HG03196 (cell line): ENCODE measurements around the gene SBF2.

Source experiments
- ATAC-seq: cut with Tn5 transposase; IDR thresholded peaks from one replicate; pipeline ENCODE4 v1.9.1; 2021; ENCODE audit not compliant: unreplicated experiment

The SBF2 gene

DNA sequence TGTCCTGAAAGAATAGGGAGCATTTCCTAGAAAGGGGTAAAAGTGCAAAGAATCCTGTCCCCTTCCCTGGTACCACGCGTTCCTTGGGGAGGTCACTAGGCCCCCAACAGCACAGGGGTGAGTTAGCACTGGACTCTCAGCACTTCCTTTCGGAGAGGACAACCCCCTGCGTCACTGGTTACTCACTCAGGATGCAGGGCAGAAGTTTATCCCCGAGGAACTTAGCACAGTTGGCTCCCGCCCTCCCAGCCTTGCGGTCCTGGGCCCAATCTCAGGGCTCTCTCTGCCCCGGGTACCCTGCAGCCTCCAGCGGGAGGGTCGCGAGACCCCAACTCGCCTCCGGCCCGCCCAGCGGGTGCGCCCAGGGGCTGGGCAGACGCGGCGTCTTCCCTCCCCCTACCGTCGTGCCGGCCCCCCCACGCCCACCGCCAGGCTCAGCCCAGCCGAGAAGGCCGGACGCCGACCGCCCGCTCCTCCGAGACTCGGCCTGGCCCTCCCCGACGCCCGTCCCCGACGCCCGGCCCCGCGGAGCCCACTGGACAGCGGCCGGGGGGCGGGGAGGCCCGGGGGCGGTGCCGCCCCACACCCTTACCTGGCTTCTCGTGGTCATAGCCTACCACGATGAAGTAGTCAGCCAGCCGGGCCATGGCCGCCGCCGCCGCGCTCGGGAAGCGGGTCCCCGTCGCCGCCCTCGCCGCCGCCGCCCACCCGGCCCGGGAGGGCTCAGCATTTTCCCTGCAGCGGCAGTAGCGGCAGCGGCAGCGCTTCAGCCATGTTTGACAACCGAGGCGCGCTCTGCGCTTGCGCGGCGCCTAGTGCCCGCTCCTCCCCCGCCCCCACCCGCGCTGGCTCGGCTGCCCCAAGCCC is at the start of gene SBF2:
SBF2 (minus strand) TSS at position 797 of the 867 bp plus-strand sequence; CDS start at position 647, 150 bp downstream.
- peak; percentile 40 for ATAC-seq

DNA sequence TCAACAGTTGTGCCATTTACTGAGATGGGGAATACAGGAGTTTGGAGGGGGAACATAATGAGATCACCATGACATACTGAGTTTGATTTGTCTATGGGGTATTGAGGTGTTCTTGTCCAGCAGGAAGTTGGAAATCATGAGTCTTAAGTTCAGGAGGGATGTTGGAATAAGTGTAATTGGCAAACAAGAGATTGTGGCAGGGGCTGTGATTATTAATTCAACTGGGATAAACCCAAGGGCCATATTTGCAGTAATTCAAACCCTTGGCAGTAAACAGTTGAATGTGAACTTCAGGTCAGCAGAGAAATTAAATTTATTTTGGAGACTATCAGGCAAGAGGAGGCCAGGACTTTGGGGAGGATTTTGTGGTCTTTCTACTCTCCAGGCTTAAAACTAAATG is 44.3 kb upstream of the SBF2 start:
- no peak for ATAC-seq

DNA sequence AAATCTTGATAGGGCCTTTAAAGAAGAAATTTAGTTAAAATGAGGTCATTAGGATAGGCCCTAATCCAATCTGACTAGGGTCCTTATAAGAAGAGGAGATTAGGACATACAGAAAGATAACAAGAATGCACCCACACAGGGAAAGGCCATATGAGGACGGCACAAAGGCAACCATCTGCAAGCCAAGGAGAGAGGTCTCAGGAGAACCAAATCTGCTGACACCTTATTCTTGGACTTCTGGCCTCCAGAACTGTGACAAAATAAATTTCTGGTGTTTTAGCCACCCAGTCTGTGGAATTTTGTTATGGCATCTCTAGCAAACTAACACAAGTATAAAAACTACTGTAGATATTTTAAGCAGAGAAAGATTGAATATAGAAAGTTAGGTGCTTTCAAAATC is 39.5 kb upstream of the SBF2 start:
- ATAC-seq, result no peak

DNA sequence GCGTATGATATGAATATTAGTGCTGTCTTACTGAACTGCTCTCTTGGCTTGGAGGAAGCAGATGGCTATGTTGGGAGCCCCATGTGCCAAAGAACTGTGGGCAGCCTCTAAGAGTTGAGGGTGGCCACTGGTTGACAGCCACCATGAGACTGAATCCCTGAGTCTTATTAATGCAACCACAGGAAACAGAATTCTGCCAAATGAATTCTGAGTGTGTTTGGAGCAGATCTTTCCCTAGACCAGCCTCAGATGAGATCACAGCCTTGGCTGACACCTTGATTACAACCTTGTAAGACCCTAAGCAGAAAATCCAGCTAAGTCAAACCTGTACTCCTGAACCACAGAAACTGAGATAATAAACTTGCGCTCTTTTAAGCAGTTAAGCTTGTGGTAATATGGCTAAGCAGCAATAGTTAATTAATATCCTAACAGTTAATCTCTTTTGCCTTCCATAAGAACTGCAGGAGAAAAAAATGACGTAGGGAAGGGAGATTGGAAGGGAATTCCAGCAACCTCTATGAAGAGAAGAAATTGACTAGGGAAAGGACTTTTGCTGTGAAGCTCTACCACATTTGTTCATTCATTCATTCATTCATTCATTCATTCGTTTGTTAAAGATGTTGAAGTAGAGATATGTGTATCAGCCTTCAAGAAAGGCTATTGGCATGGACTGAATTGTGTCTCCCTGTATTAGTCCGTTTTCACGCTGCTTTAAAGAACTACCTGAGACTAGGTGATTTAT is 37.7 kb upstream of the SBF2 start:
- no peak for ATAC-seq

DNA sequence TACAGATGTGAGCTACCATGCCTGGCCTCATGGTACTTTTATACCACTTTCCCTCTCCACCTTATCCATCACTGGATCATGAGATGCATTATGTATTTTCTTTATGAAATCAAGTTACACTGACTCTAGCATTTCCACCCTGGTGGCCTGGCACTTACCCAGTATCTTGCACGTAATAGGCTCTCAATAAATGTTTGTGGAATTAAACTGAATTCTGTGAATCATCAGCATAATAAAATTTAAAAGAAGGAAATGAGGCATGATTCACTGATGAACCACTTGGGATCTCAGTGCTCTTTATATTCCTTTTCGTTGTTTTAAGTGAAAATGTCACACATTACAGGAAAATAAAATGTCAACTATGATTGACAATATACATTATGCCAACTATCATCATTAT is 35.9 kb upstream of the SBF2 start:
- no peak for ATAC-seq

DNA sequence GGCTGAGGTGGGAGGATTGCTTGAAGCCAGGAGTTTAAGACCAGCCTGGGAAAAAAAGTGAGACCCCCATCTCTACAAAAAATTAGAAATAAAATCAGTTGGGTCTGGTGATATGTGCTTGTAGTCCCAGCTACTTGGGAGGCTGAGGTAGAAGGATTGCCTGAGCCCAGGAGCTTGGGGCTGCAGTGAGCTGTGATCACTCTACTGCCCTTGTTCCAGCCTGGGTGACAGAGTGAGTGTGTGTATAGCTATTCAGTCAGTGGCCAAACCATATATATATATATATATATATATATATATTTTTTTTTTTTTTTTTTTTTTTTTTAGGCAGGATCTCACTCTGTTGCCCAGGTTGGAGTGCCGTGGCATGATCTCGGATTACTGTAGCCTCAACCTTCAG is 35.3 kb upstream of the SBF2 start:
- ATAC-seq, result no peak

DNA sequence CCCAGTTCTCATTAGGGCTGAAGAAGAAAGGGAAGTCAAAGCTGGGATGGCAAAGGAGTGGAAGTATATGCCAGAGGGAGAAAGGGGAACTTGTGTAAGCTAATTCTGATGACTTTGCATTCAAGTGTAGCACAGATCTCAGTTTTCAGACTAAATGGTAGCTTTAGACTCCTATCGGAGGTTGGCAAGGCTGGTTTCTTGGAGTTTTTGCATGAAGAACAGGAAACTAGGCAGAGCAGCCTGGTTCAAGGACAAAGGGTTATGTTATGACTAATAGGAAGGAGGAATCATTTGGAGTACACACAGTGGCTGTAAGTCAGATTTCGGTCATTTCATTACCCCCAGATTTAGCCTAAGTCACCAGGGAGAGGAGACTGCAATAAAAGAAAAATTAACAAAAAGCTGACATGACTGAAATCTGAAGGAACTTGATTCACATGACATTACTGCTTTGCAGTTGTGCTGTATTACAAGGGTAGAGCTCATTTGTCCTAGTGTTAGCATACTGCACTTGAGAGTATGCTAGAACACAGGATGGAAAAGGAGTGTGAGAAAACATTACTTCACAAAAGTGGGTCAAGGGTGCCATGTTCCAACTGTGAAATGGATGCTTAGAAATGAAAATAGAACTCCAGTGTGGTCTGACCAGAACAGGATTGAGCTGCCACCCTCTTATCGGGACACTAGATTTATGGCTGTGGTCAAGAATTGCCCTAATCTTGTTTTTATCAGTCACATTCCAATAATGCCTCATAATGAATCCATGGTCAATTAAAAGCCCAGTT is 34.5 kb upstream of the SBF2 start:
- no peak for ATAC-seq

DNA sequence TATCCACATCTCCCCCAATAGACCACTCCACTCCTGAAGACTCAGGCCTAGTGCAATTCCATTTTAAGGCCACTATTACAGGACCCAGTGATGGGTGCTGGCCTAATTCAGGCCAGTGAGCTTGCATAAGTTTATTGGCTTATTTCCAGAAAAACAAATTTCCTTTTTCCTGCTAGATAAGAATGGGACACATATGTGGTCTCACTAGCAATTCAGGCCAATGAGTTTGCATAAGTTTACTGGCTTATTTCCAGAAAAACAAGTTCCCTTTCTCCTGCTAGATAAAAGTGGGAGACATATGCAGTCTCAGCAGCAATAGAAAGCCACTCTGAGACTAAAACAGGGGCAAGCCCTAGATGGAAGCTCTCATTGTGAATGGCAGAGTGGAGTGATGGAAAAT is 33.2 kb upstream of the SBF2 start:
- no peak for ATAC-seq

DNA sequence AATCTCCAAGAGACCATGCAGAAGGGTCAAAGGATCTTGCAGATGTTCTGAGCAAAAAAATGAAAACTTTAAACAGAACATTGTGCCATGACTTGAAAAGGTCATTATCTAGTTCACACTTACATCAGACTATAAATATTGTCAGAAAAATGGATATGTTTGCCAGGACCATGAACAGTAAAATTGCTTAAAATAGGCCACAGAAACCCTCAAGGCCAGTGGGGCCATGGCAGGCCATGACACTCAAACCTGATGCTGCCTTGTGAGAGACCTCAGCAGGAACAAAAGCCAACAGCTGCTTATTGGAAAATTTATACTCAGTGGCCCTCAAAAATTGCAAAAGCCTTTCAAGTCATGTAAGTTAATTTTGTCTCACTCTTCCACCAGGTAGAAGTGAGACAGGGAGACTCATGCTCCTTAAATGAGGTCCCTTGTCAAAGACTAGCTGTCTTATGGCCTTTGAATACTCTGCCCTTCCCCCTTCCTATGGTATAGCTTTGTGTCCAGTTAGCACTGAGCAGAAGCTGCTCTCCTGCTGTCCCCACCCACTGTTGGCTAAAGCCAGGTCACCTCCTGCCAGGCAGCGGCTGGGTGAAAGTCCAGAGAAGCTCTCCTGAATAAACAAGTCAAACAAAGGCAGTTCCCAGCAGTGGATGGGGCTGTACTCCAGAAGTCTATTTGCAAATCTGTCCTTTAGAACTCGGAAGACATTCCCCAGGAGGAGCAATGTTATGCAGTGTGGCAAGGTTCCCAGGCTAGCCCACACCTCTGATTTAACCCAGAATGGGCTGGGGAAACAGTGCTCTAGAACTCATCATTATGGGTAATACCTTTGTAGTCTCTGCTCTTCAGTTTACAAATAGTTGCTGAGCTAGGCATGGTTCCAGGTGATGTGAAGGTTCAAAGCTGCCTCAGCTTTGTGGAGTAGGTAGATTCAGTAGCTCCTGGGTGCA is 32.3 kb upstream of the SBF2 start:
- no peak for ATAC-seq

DNA sequence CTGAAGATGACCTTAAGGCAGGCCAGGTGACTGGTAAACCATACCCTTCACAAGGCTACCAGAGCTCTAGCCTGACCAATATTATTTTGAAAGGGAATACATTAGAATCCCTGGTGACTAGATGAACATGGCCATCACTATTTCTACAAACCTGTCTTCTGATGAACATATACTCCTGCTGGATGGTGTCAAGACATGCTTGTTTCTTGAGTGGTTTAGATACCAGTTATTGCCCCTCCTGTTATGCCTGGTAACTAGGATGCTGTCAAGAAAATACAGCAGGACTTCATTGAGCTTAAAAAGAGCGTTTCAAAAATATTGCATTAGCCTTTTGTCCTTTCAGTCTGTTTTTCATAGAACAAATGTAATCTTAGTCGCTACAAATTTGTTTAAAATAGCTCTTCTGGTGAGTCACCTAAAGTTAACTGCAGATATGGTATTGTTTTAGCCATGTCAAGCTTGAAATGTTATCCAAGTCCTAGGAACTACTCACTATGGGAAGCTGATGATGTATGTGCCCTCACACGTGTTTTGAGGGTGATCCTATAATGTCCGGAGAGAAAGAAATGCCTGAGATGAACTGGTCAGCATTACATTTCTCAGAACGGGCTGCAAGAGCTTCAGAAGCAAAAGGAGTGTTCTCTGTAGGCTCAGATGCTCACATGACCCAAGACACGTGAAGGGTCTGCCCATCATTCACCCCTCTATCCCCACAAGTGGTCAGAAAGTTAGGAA is 31.4 kb upstream of the SBF2 start:
- no peak for ATAC-seq

DNA sequence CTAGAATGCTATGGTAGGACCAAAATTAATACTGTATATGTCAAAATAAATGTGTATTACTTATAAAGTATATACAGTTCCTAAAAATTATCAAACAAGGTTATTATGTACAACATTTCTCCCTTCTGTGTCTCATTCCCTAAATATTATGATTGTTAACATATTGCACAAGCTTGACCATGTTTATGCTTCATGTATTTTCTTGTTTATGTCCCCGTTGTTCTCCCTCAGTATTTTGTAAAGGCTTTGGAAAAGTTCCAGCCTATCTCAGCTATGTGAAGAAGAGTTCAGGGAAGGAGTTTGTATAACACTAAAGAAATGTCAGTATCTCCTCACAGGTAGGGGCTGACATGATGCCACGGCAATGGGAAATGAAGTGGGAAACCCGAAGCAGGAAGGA is 30.5 kb upstream of the SBF2 start:
- ATAC-seq, result no peak

DNA sequence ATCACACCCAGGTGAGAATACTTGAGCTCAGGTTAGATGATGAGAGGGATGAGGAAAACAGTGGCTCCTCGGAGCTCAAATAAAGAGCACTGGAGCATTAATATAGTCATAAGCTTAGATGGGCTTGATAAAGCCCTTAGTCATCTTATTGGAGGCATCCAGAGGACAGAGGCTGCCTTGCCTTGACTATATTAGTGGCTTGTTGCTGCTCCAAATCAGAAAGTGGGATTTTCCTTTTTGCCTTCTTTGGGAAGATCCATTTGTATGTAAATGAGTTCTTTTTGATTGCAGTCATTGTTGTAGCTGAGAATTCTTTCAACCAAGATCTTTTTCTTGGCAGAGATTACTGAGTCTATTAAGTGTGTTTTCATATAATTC is 29.8 kb upstream of the SBF2 start:
- no peak for ATAC-seq

DNA sequence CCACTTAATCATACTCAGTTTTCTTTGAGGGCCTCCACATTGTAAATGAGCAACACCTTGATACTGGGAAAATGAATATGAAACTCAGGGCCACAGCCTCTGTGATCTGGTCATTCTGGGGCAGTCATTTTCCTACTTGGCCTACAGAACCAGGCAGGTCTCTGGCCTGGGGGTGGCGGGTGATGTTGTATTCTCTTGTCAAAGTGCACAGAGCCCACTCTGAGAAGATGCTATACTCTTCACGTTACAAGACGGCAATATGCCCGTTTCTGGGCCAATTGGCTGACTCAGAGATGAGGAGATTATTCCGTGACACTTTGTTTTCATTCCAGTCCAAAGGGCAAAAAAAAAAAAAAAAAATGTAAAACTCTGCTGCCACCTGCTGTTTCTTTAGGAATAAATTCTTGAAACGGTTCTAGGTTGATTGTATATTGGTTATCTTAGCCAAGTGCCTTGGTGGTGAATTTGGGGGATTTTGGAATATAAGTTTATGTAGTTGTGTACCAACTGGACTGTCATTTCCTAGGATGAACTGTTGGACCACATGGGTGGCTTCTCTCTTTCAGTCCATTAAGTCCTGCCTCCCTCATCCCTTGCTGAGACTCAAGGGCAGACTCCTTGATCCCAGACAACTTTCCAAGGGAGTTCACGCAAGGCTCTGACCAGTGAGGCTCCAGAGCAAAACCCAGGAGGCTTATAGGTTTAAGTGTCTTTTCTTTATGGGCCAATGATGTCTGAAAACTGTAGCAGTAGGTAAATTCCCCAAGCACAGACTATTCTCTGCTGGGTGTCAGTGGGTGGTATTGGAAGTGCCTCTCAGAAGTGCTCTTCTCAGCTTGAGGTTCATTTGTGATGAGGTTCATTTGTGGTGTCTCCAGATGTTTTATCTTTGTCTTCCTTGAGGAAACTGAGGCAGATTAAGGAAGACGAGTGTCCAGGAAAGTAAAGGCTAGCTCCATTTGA is 29.1 kb upstream of the SBF2 start:
- ATAC-seq, result no peak

DNA sequence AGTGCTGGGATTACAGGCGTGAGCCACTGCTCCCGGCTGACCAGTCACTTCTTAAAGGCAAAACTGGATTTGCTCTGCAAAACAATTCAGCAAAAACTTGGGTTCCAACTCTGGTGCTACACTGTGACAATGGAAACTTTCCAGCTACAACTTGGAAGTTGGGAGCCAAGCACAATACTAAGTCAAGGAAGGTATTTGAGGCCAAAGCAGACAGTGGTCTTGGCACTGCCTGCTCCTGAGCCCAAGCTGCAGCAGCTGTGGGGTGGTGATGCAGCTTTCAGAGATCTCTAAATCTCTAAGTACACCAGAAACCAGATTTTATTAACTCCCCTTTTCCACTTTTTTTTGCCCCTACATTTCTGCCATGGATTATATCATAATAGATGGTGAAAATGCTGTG is 28.4 kb upstream of the SBF2 start:
- ATAC-seq, result no peak

DNA sequence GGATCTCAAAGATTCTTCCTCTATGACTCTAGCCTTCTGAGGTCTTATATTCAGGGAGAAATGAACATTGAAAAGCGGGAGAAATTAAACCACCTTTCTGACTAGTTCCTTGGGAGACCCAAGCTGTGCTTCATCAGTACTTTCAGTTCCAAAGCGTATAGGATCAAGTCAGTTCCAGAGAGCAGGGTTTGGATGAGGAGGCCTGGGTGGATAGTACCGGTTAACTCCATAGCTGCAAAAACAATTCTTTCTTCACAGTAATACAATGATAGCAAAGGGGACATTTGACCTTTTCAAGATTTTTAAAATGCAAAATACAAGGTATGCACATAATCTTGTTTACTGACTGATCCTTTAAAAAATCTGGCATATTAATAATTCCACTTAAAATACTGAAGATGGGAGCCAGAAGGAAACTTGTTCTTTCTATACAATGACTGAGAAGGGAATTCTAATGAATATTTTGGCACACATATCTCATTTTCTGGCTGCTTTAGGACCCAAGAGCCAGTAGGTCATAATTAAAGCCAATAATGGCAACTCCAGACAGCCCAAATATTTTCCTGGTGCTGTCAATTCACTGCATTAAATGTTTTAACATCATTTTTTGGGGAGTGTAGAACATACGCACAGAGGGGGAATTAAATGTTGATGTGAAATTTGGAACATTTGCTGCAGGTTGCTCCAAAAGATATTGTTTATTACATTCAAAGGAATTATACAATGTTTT is 26.9 kb upstream of the SBF2 start:
- no peak for ATAC-seq

DNA sequence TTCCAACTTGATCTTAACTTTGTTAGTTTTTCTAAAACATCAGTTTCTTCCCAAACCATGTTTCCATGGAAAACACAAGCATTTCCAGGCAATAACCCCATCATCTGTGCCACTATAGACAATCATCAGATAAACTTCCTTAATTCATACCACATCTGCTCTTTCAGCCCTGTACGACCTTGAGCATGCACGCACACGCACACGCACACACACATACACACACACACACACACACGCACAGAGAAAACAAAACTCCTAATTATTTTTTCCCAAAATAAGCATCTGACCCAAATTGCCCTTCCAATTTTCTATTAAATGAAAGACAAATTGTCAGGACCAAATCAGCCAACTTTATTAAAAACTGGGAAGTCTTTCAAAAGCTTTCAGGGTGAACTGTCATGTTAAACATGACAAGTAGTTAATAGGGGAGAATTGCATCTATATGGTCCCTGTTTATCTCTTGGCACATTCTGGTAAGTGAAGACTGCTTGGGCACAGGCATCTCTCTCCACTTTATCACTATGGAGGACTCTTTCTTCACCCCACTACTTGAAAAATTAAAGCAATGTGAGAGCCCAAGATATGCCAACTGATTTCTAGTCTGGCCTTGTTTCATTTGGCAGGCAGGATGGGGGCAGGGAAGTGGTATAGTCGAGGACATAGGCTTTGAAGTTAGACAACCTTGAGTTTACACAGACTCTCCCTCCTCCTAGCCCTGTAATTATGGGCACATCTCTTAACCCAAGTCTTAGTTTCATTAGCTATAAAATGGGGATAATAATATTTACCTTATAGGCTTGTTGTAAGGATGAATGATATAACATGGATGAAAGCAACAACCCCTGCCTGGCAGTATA is 25.9 kb upstream of the SBF2 start:
- no peak for ATAC-seq

DNA sequence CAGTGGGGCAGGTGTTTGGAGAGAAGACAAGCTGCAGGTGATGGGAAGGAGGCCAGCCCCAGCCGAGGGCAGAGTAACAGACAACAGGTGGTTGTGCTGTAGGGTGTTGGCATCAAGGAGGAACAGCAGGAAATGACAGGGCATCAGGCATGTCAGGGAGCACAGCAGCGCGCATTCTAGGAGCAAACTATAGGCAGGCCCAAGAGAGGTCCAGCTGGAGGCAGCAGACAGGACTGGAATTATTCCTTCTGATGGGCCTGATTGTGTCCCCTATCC is 24.4 kb upstream of the SBF2 start:
- no peak for ATAC-seq
